ENCODE results near the gene EPS15. TPM values are rescaled to one million over a fixed set of nuclear protein-coding genes. Genes with fewer than 3 reads are reported as not detected.

EPS15 gene
- total and polyA plus RNA-seq, 9 of the 15 experiments (the other 6 are each of a cell fraction or from before 2014, with no cell fraction given), result 23.1 to 69.0 (median 41.7) TPM

GRCh38 chr1:51518586-51519047, 449 bp downstream of the EPS15 start (continued):
- TF ChIP-seq UBTF (IDR thresholded peaks at IDR 0.05; ENCODE audit: borderline replicate concordance in 1 of 2, low read depth in 2 of 2, low read length in 2 of 2) (no peak), SOX6 (IDR thresholded peaks at IDR 0.05) (no peak), ELF1 (tag; IDR thresholded peaks at IDR 0.05) (no peak), SAP30 (IDR thresholded peaks at IDR 0.05; ENCODE audit: borderline replicate concordance, insufficient read depth, low read depth, low read length, poor library complexity, severe bottlenecking) (peak; percentile 39), DPF2 (IDR thresholded peaks at IDR 0.05) (no peak), GTF2B (IDR thresholded peaks at IDR 0.05; ENCODE audit: extremely low read depth, insufficient read length) (no peak), NFXL1 (CRISPR knock-in tag; IDR thresholded peaks at IDR 0.05) (no peak), RHOXF2B (CRISPR knock-in tag; conservative IDR thresholded peaks at IDR 0.05) (no peak), SAFB2 (IDR thresholded peaks at IDR 0.05; ENCODE audit: borderline replicate concordance, low read depth, low read length, severe bottlenecking) (no peak), ZNF224 (CRISPR knock-in tag; IDR thresholded peaks at IDR 0.05) (no peak), ZNF583 (CRISPR knock-in tag; IDR thresholded peaks at IDR 0.05) (0 out of 2 replicates have a peak, but pooled peaks have one; percentile 43), U2AF2 (optimal IDR thresholded peaks at IDR 0.05; ENCODE audit: low read depth, low read length) (no peak), ZHX1 (conservative IDR thresholded peaks at IDR 0.05; ENCODE audit: low read length) (no peak), ZFP1 (CRISPR knock-in tag; IDR thresholded peaks at IDR 0.05) (no peak), TFAP4 (CRISPR knock-in tag; IDR thresholded peaks at IDR 0.05; ENCODE audit: borderline replicate concordance) (no peak), CSDE1 (IDR thresholded peaks at IDR 0.05) (no peak), NR2C2 (CRISPR knock-in tag; IDR thresholded peaks at IDR 0.05) (no peak), NR2C2 (tag; IDR thresholded peaks at IDR 0.05) (no peak), PHF21A (IDR thresholded peaks at IDR 0.05; ENCODE audit: borderline replicate concordance, low read depth) (no peak), RB1 (IDR thresholded peaks at IDR 0.05; ENCODE audit: low read depth) (peak; percentile 83; the same call in 1 of the 2 replicates), ZBTB34 (CRISPR knock-in tag; IDR thresholded peaks at IDR 0.05) (no peak), OTX1 (CRISPR knock-in tag; IDR thresholded peaks at IDR 0.05) (no peak), MTA3 (IDR thresholded peaks at IDR 0.05; ENCODE audit: borderline replicate concordance) (no peak)

Data from K562 (cell line).